ENCODE results near the gene PRKAR2B. TPM values are rescaled to one million over a fixed set of nuclear protein-coding genes. Genes with fewer than 3 reads are reported as not detected.
A peak's percentile ranks its signal among the peaks of the same experiment; 100 is the strongest.

The PRKAR2B gene
- total and polyA plus RNA-seq, 2 experiments from 2014 or later: 42.3 to 70.4 TPM

DNA sequence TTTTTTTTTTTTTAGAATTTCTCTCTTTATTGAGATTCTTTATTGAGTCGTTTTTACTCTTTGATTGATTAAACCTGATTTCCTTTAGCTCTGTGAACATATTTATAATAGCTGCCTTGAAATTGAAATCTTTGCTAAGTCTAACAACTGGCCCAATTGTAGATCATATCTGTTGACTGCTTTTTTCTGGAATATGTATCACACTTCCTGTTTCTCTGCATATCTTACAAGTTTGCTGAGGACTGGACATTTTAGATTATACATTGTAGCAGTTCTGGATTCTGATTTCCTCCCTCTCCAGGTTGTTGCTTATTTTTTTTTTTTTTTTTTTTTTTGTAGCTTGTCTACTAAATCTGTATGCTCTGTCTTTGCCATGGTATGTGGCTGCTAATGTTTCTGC is 56.3 kb downstream of the PRKAR2B start:
- TF ChIP-seq, protein P1, sequence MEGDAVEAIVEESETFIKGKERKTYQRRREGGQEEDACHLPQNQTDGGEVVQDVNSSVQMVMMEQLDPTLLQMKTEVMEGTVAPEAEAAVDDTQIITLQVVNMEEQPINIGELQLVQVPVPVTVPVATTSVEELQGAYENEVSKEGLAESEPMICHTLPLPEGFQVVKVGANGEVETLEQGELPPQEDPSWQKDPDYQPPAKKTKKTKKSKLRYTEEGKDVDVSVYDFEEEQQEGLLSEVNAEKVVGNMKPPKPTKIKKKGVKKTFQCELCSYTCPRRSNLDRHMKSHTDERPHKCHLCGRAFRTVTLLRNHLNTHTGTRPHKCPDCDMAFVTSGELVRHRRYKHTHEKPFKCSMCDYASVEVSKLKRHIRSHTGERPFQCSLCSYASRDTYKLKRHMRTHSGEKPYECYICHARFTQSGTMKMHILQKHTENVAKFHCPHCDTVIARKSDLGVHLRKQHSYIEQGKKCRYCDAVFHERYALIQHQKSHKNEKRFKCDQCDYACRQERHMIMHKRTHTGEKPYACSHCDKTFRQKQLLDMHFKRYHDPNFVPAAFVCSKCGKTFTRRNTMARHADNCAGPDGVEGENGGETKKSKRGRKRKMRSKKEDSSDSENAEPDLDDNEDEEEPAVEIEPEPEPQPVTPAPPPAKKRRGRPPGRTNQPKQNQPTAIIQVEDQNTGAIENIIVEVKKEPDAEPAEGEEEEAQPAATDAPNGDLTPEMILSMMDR (IDR thresholded peaks at IDR 0.05; ENCODE audit: low read depth, low read length): no peak
- H3K36me3 ChIP-seq: no peaks in the 10 kb centered on the region
- H3K4me1 ChIP-seq (ENCODE audit: low read depth): peaks cover 13% of the 10 kb centered on the region
- no peaks in the 10 kb centered on the region for H3K27me3 ChIP-seq
- DNase-seq (ENCODE audit: low read depth in 1 of 2, low spot score in 1 of 2): no peak
- H3K27ac ChIP-seq: no peak overlapping the region
- no peaks in the 10 kb centered on the region for H3K9me3 ChIP-seq (ENCODE audit: low read depth)
- no peak overlapping the region for H3K4me3 ChIP-seq

DNA sequence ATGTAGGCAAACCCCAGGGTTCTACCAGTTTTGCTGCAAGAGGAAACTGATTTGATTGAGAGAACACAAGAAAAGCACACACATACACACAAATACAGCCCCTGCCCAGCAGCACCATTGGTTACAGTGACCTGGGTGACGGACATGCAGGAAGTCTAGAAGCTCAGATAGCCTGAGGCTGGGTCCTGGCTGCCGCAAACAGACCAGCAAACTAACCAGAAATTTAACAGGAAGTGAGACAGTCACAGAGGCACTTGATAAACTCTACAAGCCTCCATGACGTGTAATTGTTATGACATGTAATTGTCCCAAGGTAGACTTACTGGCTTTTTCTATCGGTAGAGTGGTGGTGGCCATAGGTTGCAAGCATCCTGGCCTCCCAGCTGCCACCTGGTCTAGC is 58.9 kb downstream of the PRKAR2B start:
- peak in 1 of 2 donors; percentile 6 for DNase-seq (ENCODE audit: low read depth in 1 of 2, low spot score in 1 of 2)
- Histone ChIP-seq H3K27ac (no peak overlapping the region), H3K4me1 (ENCODE audit: low read depth) (peaks cover 17% of the 10 kb centered on the region), H3K9me3 (ENCODE audit: low read depth) (no peaks in the 10 kb centered on the region), H3K36me3 (no peaks in the 10 kb centered on the region), H3K27me3 (no peaks in the 10 kb centered on the region), H3K4me3 (no peak overlapping the region)
- TF ChIP-seq, protein P1 (IDR thresholded peaks at IDR 0.05; ENCODE audit: low read depth, low read length): no peak

DNA sequence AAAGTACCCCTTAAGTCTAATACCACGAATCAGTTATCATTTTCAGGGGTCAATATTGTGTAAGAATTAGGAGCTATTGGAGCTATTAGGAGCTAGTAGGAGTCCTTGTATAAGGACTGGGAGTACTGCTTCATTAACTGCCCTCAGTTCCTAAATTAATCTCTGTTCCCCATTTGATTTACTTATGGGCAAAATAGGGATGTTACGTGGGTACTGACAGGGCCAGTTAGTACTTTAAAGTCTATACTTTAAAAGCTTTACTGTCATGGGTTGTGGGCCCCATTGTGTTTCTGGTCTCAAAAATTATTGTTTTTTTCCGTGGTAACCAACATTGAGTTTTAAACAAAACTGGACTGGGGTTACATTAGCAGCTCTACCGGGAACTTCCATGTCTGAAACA is 60.3 kb downstream of the PRKAR2B start:
- Histone ChIP-seq H3K4me1 (ENCODE audit: low read depth) (peaks cover 17% of the 10 kb centered on the region), H3K9me3 (ENCODE audit: low read depth) (no peaks in the 10 kb centered on the region), H3K4me3 (no peak overlapping the region), H3K27me3 (no peaks in the 10 kb centered on the region), H3K27ac (peak overlapping the region; percentile 76), H3K36me3 (no peaks in the 10 kb centered on the region)
- TF ChIP-seq, protein P1 (IDR thresholded peaks at IDR 0.05; ENCODE audit: low read depth, low read length): no peak
- no peak for DNase-seq (ENCODE audit: low read depth in 1 of 2, low spot score in 1 of 2)

DNA sequence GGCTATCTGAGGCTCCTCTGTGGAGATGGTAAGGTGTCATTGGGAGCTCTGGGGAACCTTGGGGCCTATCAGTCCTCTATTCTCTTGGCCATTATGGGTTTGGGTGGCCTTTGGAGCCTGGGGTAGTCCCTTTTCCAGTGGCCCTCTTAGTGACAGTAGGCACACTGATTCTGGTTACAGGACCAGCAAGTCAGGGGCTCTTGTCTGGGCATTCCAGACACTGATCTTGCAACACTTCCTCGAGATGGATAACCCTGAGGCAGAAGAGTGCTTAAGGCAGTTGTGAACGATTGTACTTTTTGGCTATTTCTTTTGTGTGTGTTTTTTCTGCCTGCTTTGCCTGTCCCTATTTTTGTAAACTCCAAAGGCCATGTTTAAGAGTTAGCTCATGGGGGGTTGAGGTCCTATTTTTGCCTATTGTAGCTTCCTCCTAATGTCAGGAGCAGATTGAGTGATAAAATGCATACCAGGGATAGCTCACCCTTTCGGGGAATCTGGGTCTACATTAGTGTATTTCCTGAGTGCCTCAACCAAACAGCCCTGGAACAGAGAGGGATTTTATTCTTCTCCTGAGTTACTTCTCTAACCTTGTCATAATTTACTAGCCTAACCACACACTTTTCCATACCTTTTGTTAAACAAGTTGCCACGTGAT is 61.2 kb downstream of the PRKAR2B start:
- Histone ChIP-seq H3K4me1 (ENCODE audit: low read depth) (peaks cover 17% of the 10 kb centered on the region), H3K4me3 (no peak overlapping the region), H3K36me3 (no peaks in the 10 kb centered on the region), H3K9me3 (ENCODE audit: low read depth) (no peaks in the 10 kb centered on the region), H3K27ac (peak overlapping the region; percentile 76), H3K27me3 (no peaks in the 10 kb centered on the region)
- TF ChIP-seq, protein P1 (IDR thresholded peaks at IDR 0.05; ENCODE audit: low read depth, low read length): no peak
- no peak for DNase-seq (ENCODE audit: low read depth in 1 of 2, low spot score in 1 of 2)

DNA sequence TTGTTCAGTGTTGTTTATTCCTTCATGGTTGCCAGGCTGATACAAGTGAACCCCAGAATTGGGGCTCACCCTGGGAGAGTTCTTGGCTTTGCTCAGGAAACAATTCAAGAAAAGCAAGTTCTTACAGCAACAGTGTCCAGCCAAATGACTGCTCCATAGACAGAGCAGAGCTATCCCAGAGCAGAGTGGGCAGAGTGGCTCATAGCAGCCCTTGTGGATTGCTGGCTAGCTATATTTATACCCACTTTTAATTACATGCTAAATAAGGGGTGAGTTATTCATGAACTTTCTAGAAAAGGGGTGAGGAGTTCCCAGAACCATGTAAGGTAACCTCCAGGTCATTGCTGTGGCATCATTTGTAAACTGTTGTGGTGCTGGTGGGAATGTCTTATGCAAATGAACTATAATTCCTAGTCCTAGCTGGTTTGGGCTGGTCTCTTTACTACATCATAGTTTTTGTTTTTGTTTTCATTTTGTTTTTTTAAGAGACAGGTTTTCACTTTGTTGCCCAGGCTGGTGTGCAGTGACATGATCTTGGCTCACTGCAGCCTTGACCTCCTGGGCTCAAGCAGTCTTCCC is 64.4 kb downstream of the PRKAR2B start:
- DNase-seq (ENCODE audit: low read depth in 1 of 2, low spot score in 1 of 2): no peak
- Histone ChIP-seq H3K27ac (peak overlapping the region; percentile 11), H3K4me1 (ENCODE audit: low read depth) (peaks cover 12% of the 10 kb centered on the region), H3K27me3 (no peaks in the 10 kb centered on the region), H3K4me3 (no peak overlapping the region), H3K36me3 (no peaks in the 10 kb centered on the region), H3K9me3 (ENCODE audit: low read depth) (no peaks in the 10 kb centered on the region)
- TF ChIP-seq, protein P1 (IDR thresholded peaks at IDR 0.05; ENCODE audit: low read depth, low read length): no peak
